Esophagus squamous epithelium (tissue), 5 donors: ENCODE data around the gene JAML. TPM values are rescaled to one million over a fixed set of nuclear protein-coding genes. Genes with fewer than 3 reads are reported as not detected.

ENCODE experiments used
- DNase-seq: peaks from one replicate; lab custom pipeline; 2025; lab: John Stamatoyannopoulos, UW
- H3K27ac ChIP-seq, 4 donors: fragments of 200-600 bp; sonication (generic); one replicate each; pipeline ENCODE4 v1.5.1; 2016 to 2019; ENCODE audit warnings: mild to moderate bottlenecking in 1 of 4
- H3K27me3 ChIP-seq, 4 donors: fragments of 200-600 bp; sonication (generic); 1 replicate in 3 of 4; 2 replicates in 1 of 4; pipeline versions ENCODE4 v1.5.1 to v1.6.0; 2017 to 2021; ENCODE audit warnings: antibody characterized with exemption in 1 of 4
- H3K36me3 ChIP-seq, 3 donors: fragments of 200-600 bp; sonication (generic); one replicate each; pipeline ENCODE4 v1.5.1; 2016 to 2019
- H3K4me1 ChIP-seq, 3 donors: fragments of 200-600 bp; sonication (generic); one replicate each; pipeline ENCODE4 v1.5.1; 2017 to 2019
- H3K4me3 ChIP-seq, 4 donors: fragments of 200-600 bp; sonication (generic); 1 replicate in 3 of 4; 2 replicates in 1 of 4; pipeline ENCODE4 v1.5.1; 2016 to 2019; ENCODE audit warnings: mild to moderate bottlenecking in 2 of 4, moderate library complexity in 1 of 4
- H3K9me3 ChIP-seq, 3 donors: fragments of 200-600 bp; sonication (generic); one replicate each; pipeline ENCODE4 v1.5.1; 2016 to 2019
- CTCF ChIP-seq, 6 experiments: fragments of 450-650 bp in 4 of 6; fragments of 200-600 bp in 2 of 6; sonication (generic) in 2 of 6; IDR thresholded peaks; one replicate each; pipeline ENCODE4 v1.5.1; 2016 to 2019; ENCODE audit warnings: antibody characterized with exemption in 6 of 6, mild to moderate bottlenecking in 4 of 6, moderate library complexity in 4 of 6
- POLR2A ChIP-seq, 4 donors: fragments of 450-650 bp; IDR thresholded peaks; one replicate each; pipeline ENCODE4 v1.6.1; 2017; ENCODE audit warnings: antibody characterized with exemption in 4 of 4, mild to moderate bottlenecking in 4 of 4, moderate library complexity in 3 of 4
- WGBS, 2 donors: methylation state at CpG; one replicate each; pipeline ENCODE4 v1.1.5; 2018; 5-methylcytosine and 5-hydroxymethylcytosine counted together
- intact Hi-C: fragments of 100-400 bp; cut with DNase I; formaldehyde crosslinking; loops from one replicate; pipeline ENCODE4 v1.15.0; 2022
- total RNA-seq, 4 donors: library from RNA; depleted of rRNA; stranded (reverse); fragments of >200 nt; gene quantifications; one replicate each; pipeline ENCODE4 v1.1.0, GENCODE V29; 2016
- donor health status: DM: yes; HTN: yes; CAD: no.

JAML gene
- total RNA-seq, 4 donors from 2014 or later = 2.2 to 17.9 (median 9.5) TPM

- Histone ChIP-seq H3K27ac (no peak overlapping the region), H3K4me3 (no peak overlapping the region), H3K4me1 (peaks cover 0 to 36% (median 13%) of the 10 kb centered on the region in 3 donors), H3K36me3 (no peaks in the 10 kb centered on the region), H3K9me3 (no peaks in the 10 kb centered on the region), H3K27me3 (peaks cover 0 to 44% (median 0%) of the 10 kb centered on the region in 4 donors)
- intact Hi-C loops = no loop called here
- no peak for DNase-seq
- 29 to 64% methylated on average over 3 to 4 of the region's 8 CpGs for WGBS, 2 donors
- no peak for TF ChIP-seq POLR2A (IDR thresholded peaks at IDR 0.05)
- TF ChIP-seq CTCF (IDR thresholded peaks at IDR 0.05) = no peak
Observed at GRCh38 chr11:118170882-118171268, 53.9 kb downstream of the JAML start.

GRCh38 chr11:118170231-118170630, 54.6 kb downstream of the JAML start:
- WGBS, 2 donors = 73 to 80% methylated on average over 9 of the region's 9 CpGs
- no peak overlapping the region for H3K27ac ChIP-seq
- H3K36me3 ChIP-seq = no peaks in the 10 kb centered on the region
- H3K4me3 ChIP-seq = no peak overlapping the region
- intact Hi-C loops = no loop called here
- no peaks in the 10 kb centered on the region for H3K9me3 ChIP-seq
- DNase-seq = no peak
- TF ChIP-seq POLR2A (IDR thresholded peaks at IDR 0.05) = no peak
- no peak for TF ChIP-seq CTCF (IDR thresholded peaks at IDR 0.05)
- peaks cover 0 to 44% (median 0%) of the 10 kb centered on the region in 4 donors for H3K27me3 ChIP-seq
- peaks cover 0 to 31% (median 8%) of the 10 kb centered on the region in 3 donors for H3K4me1 ChIP-seq

- peaks cover 0 to 40% (median 0%) of the 10 kb centered on the region in 4 donors for H3K27me3 ChIP-seq
- TF ChIP-seq CTCF (IDR thresholded peaks at IDR 0.05) = no peak
- TF ChIP-seq POLR2A (IDR thresholded peaks at IDR 0.05) = no peak
- intact Hi-C loops = no loop called here
Observed at GRCh38 chr11:118169300-118170140, 55.3 kb downstream of the JAML start.

GRCh38 chr11:118168751-118169150, 56.1 kb downstream of the JAML start:
- Histone ChIP-seq H3K9me3 (no peaks in the 10 kb centered on the region), H3K4me3 (no peak overlapping the region), H3K4me1 (peaks cover 0 to 23% (median 4%) of the 10 kb centered on the region in 3 donors), H3K36me3 (no peaks in the 10 kb centered on the region), H3K27ac (no peak overlapping the region), H3K27me3 (peaks cover 0 to 41% (median 0%) of the 10 kb centered on the region in 4 donors)
- WGBS, 2 donors = 53 to 82% methylated on average over 3 of the region's 3 CpGs
- intact Hi-C loops = no loop called here
- TF ChIP-seq POLR2A (IDR thresholded peaks at IDR 0.05) (no peak), CTCF (IDR thresholded peaks at IDR 0.05) (no peak)
- DNase-seq = no peak

More at GRCh38 chr11:118169300-118170140, 55.3 kb downstream of the JAML start:
- no peaks in the 10 kb centered on the region for H3K36me3 ChIP-seq
- 76 to 84% methylated on average over 2 to 3 of the region's 7 CpGs for WGBS, 2 donors
- H3K4me1 ChIP-seq = peaks cover 0 to 24% (median 4%) of the 10 kb centered on the region in 3 donors
- DNase-seq = no peak
- H3K27ac ChIP-seq = no peak overlapping the region
- no peaks in the 10 kb centered on the region for H3K9me3 ChIP-seq
- no peak overlapping the region for H3K4me3 ChIP-seq

- TF ChIP-seq CTCF (IDR thresholded peaks at IDR 0.05) (no peak), POLR2A (IDR thresholded peaks at IDR 0.05) (no peak)
- 93% methylated on average over 3 of the region's 8 CpGs; no CpG with 5 or more reads in 1 of the 2 donors for WGBS, 2 donors
- intact Hi-C loops = no loop called here
- Histone ChIP-seq H3K9me3 (no peaks in the 10 kb centered on the region), H3K4me3 (no peak overlapping the region), H3K27me3 (peaks cover 0 to 45% (median 0%) of the 10 kb centered on the region in 4 donors), H3K36me3 (no peaks in the 10 kb centered on the region), H3K27ac (no peak overlapping the region), H3K4me1 (peaks cover 0 to 23% (median 4%) of the 10 kb centered on the region in 3 donors)
- no peak for DNase-seq
Observed at GRCh38 chr11:118168316-118168715, 56.5 kb downstream of the JAML start.
